ENCODE data around the gene MIB1.

The MIB1 gene

GRCh38 chr18:21808185-21808584 lies 67.6 kb downstream of the MIB1 start:
- Mint-ChIP-seq H3K9me3 (peaks cover 24% of the 10 kb centered on the region), H3K4me1 (no peaks in the 10 kb centered on the region), H3K27me3 (ENCODE audit: low read depth, poor library complexity) (no peaks in the 10 kb centered on the region), H3K36me3 (ENCODE audit: low read depth) (peaks cover 89% of the 10 kb centered on the region), H3K27ac (no peak overlapping the region), H3K4me3 (no peak overlapping the region)
- TF ChIP-seq CTCF (IDR thresholded peaks at IDR 0.05) = no peak
- DNase-seq = no peak

GRCh38 chr18:21809725-21810124 lies 69.1 kb downstream of the MIB1 start:
- Mint-ChIP-seq H3K9me3 (peaks cover 24% of the 10 kb centered on the region), H3K27me3 (ENCODE audit: low read depth, poor library complexity) (no peaks in the 10 kb centered on the region), H3K27ac (no peak overlapping the region), H3K36me3 (ENCODE audit: low read depth) (peaks cover 90% of the 10 kb centered on the region), H3K4me1 (no peaks in the 10 kb centered on the region), H3K4me3 (no peak overlapping the region)
- no peak for DNase-seq
- no peak for TF ChIP-seq CTCF (IDR thresholded peaks at IDR 0.05)

DNA sequence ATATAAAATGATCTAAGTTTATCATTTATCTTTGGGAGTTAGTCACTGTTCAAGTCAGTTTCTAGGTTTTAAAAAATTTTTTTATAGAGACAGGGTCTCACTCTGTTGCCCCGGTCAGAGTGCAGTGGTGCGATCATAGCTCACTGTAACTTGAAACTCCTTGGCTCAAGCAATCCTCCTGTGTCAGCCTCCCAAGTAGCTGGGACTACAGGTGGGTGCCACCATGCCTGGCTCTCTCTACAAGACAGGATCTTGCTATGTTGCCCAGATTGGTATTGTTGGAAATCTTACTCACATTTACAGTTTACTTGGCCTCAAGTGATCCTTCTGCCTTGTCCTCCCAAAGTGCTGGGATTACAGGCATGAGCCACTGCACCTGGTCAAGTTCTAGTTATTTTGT lies 74.5 kb downstream of the MIB1 start:
- H3K9me3 Mint-ChIP-seq = peaks cover 4% of the 10 kb centered on the region
- peaks cover 6% of the 10 kb centered on the region for H3K4me1 Mint-ChIP-seq
- no peak overlapping the region for H3K4me3 Mint-ChIP-seq
- H3K36me3 Mint-ChIP-seq (ENCODE audit: low read depth) = peaks cover 90% of the 10 kb centered on the region
- DNase-seq = no peak
- no peak overlapping the region for H3K27ac Mint-ChIP-seq
- H3K27me3 Mint-ChIP-seq (ENCODE audit: low read depth, poor library complexity) = no peaks in the 10 kb centered on the region
- no peak for TF ChIP-seq CTCF (IDR thresholded peaks at IDR 0.05)

- peak; percentile 58 for TF ChIP-seq CTCF (IDR thresholded peaks at IDR 0.05)
- Mint-ChIP-seq H3K4me3 (no peak overlapping the region), H3K27ac (no peak overlapping the region), H3K9me3 (no peaks in the 10 kb centered on the region), H3K27me3 (ENCODE audit: low read depth, poor library complexity) (no peaks in the 10 kb centered on the region), H3K36me3 (ENCODE audit: low read depth) (peaks cover 69% of the 10 kb centered on the region), H3K4me1 (peaks cover 6% of the 10 kb centered on the region)
- no peak for DNase-seq
Observed at GRCh38 chr18:21820033-21820810, 79.6 kb downstream of the MIB1 start.

DNA sequence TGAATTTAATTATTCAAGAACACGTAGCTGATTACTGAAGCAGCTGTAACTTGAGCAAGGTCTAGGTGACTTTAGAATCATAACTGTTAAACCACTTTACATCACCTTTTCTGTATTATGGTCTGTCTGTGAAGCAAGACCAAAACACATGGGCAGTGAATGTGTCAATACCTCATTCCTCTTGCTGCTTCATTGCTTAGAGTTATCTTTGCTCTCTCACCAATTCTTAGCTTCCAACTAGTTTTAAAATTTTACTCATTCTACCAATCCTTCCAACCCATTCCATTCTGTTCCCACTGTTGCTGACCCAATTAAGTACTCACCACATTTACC lies 80.2 kb downstream of the MIB1 start:
- Mint-ChIP-seq H3K9me3 (no peaks in the 10 kb centered on the region), H3K36me3 (ENCODE audit: low read depth) (peaks cover 64% of the 10 kb centered on the region), H3K27ac (no peak overlapping the region), H3K4me3 (no peak overlapping the region), H3K27me3 (ENCODE audit: low read depth, poor library complexity) (no peaks in the 10 kb centered on the region), H3K4me1 (peaks cover 6% of the 10 kb centered on the region)
- no peak for TF ChIP-seq CTCF (IDR thresholded peaks at IDR 0.05)
- no peak for DNase-seq

DNA sequence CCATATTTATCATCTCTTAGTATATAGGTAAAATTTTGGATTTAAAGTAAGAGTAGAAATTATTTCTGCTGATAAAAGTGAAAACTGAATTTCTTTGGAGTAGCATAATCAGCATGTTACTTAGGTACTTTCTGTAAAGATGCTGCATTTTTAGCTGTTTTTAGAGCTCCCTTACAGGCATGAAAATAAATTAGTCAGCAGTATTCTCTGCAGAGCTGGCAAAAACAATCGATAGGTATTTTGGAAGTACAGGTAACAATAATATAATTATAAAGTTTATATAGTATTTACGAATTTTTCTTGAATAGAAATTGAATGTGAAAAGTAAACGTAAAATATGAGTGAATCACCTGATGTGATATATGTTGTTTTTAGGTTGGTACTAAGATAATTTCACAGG lies 83.3 kb downstream of the MIB1 start:
- H3K4me3 Mint-ChIP-seq = no peak overlapping the region
- no peak overlapping the region for H3K27ac Mint-ChIP-seq
- no peak for DNase-seq
- TF ChIP-seq CTCF (IDR thresholded peaks at IDR 0.05) = no peak
- H3K27me3 Mint-ChIP-seq (ENCODE audit: low read depth, poor library complexity) = no peaks in the 10 kb centered on the region
- no peaks in the 10 kb centered on the region for H3K4me1 Mint-ChIP-seq
- H3K9me3 Mint-ChIP-seq = no peaks in the 10 kb centered on the region
- peaks cover 33% of the 10 kb centered on the region for H3K36me3 Mint-ChIP-seq (ENCODE audit: low read depth)
